ENCODE data around the gene KLF2. TPM values are rescaled to one million over a fixed set of nuclear protein-coding genes. Genes with fewer than 3 reads are reported as not detected.

The KLF2 gene
- polyA plus RNA-seq, 1 donor, result 15.3 TPM

DNA sequence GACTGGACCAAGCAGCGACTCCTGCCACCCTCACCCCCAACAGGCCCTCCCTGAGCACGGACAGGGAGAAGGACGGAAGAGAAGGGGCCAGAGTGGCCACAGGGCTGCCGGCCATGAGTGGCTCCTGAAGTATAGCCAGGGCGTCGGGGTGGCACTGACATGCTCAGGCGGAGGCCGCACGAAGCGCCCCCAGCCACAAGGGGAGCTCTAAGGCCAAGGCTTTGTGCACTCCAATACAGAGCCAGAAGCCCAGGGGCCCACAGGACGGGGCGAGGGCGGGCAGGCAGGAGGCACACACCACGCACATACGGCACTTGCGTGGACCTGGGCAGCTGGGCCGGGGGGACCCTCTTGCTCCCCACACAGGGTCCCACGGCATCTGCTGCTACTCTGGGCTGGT lies 52.0 kb downstream of the KLF2 start:
- DNase-seq, result no peak

DNA sequence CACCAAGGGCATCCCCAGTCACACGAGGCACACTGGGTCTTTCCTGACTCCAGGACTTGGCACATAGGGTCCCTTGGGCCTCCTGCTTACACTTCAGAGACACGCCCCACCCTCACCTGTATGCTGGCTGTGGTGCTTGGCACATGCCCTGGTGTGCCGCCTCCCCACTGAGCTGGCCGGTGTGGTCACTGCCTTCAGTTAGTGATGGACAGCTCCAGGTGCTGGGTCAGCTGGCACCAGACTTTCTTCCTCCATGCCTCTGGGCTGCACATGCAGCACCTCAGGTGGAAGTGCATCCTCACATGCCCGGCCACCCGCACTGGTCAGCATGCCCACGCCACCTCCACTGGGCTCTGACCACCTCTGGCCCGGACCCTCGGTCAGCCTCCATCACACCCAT lies 52.9 kb downstream of the KLF2 start:
- no peak for DNase-seq

Other genes with a start within 250 kb of the KLF2 start
- gene TPM4, start 248.3 kb upstream of the KLF2 start, polyA plus RNA-seq (ENCODE audit: insufficient read length), result 536 TPM
- 87.0 TPM for gene RAB8A, start 212.9 kb upstream of the KLF2 start, polyA plus RNA-seq (ENCODE audit: insufficient read length)
- 0.43 TPM for gene HSH2D, start 181.1 kb upstream of the KLF2 start, polyA plus RNA-seq (ENCODE audit: insufficient read length)
- gene CIB3, start 151.3 kb upstream of the KLF2 start, polyA plus RNA-seq (ENCODE audit: insufficient read length), result not detected
- gene FAM32A, start 139.4 kb upstream of the KLF2 start, polyA plus RNA-seq (ENCODE audit: insufficient read length), result 113 TPM
- gene AP1M1, start 126.9 kb upstream of the KLF2 start, polyA plus RNA-seq (ENCODE audit: insufficient read length), result 58.8 TPM
- 30.4 TPM for gene EPS15L1, start 147.1 kb downstream of the KLF2 start, polyA plus RNA-seq (ENCODE audit: insufficient read length)
- not detected for gene CALR3, start 171.3 kb downstream of the KLF2 start, polyA plus RNA-seq (ENCODE audit: insufficient read length)
- gene C19orf44, start 171.6 kb downstream of the KLF2 start, polyA plus RNA-seq (ENCODE audit: insufficient read length), result 16.8 TPM
- gene CHERP, start 217.6 kb downstream of the KLF2 start, polyA plus RNA-seq (ENCODE audit: insufficient read length), result 37.9 TPM
- 48.6 TPM for gene SLC35E1, start 247.6 kb downstream of the KLF2 start, polyA plus RNA-seq (ENCODE audit: insufficient read length)